Right cardiac atrium (tissue), 5 donors: ENCODE measurements around the gene SYCP2. TPM values are rescaled to one million over a fixed set of nuclear protein-coding genes. Genes with fewer than 3 reads are reported as not detected.

Experiments
- ATAC-seq, 2 donors: fragments of 200-7000 bp; cut with Tn5 transposase; one replicate each; pipeline versions ENCODE4 v1.8.0 to v1.9.1; 2020; ENCODE audit warnings: moderate library complexity in 2 of 2, mild to moderate bottlenecking in 1 of 2
- DNase-seq, 3 donors: peaks; one replicate each; pipeline ENCODE4 v3.0.0-alpha.2; 2020
- H3K27ac ChIP-seq: one replicate; pipeline ENCODE4 v1.5.1; 2013; ENCODE audit warnings: mild to moderate bottlenecking, low read length, control low read depth, moderate library complexity
- H3K27me3 ChIP-seq: one replicate; pipeline ENCODE4 v1.6.1; 2013; ENCODE audit not compliant: control insufficient read depth, insufficient read depth
- H3K4me1 ChIP-seq: one replicate; pipeline ENCODE4 v1.6.1; 2013; ENCODE audit warnings: low read length; ENCODE audit not compliant: control insufficient read depth, insufficient read depth
- H3K4me3 ChIP-seq: one replicate; pipeline ENCODE4 v1.5.1; 2013; ENCODE audit warnings: low read length, control low read depth
- H3K9me3 ChIP-seq: one replicate; pipeline ENCODE4 v1.6.1; 2013; ENCODE audit warnings: low read length; ENCODE audit not compliant: control insufficient read depth
- WGBS: extraction: QIAGEN DNeasy Blood & Tissue Kit; methylation state at CpG from one replicate; pipeline ENCODE4 v1.1.7; 2013; 5-methylcytosine and 5-hydroxymethylcytosine counted together
- intact Hi-C, 4 donors: fragments of 100-400 bp; cut with DNase I; formaldehyde crosslinking; loops; one replicate each; pipeline versions ENCODE4 v1.11.0 to v1.14.0; 2022 to 2023
- long read RNA-seq, 4 donors: library from polyadenylated mRNA; unstranded; transcript quantifications; one replicate each; pipeline ENCODE4 v2.0.0, GENCODE V29; 2020 to 2021
- polyA plus RNA-seq: library from polyadenylated mRNA; stranded (reverse); fragments of 200-250 nt; gene quantifications from one replicate; pipeline ENCODE4 v1.2.3, GENCODE V29; 2013
- total RNA-seq, 4 donors: library from RNA; stranded (reverse); fragmentation: NEBNext Ultra II Directional; extraction: Animal tissue kit (Norgen Biotek cat#: 25700); gene quantifications; one replicate each; pipeline ENCODE4 v1.2.1, GENCODE V29; 2021
- donor health status: healthy with polysubstance abuse.
- donor health status: DM: no; HTN: yes; CAD: no.
- donor health status: DM: no; HTN: no; CAD: no.
- donor health status: DM: no; HTN: yes; CAD: no; lungs with severe emphysema.
- donor health status: DM: yes; HTN: yes; CAD: no.

SYCP2 gene
- total RNA-seq (1 to 10 TPM; 1.6 to 1.8 (median 1.7) TPM), polyA plus RNA-seq (1.7 TPM)
- long read RNA-seq, donor 1, partial matches to known transcripts = 1 of 1 reads
- long read RNA-seq, donor 1, other reads (novel, unspliced or antisense) = 0 of 1 reads
- long read RNA-seq, donor 2 = 0 reads
- long read RNA-seq, donor 3, partial matches to known transcripts = 0 of 1 reads
- long read RNA-seq, donor 3, other reads (novel, unspliced or antisense) = 1 of 1 reads
- long read RNA-seq, donor 4 = 0 reads

GRCh38 chr20:59933296-59933848 is at the start of gene SYCP2:
SYCP2 (minus strand) TSS chr20:59933637; CDS start chr20:59922413, 11,224 bp downstream.
- Histone ChIP-seq H3K4me3 (peak within 1 kb of the TSS; percentile 67), H3K4me1 (no peaks in the 10 kb centered on the region), H3K9me3 (no peaks in the 10 kb centered on the region), H3K27me3 (no peaks in the 10 kb centered on the region), H3K27ac (peak within 1 kb of the TSS; percentile 75)
- intact Hi-C loops = no loop called here
- DNase-seq (peak; percentile 72 to 88 (median 85)), ATAC-seq (peak; percentile 80 to 92)
- WGBS = 22% methylated on average over 65 of the region's 65 CpGs

DNA sequence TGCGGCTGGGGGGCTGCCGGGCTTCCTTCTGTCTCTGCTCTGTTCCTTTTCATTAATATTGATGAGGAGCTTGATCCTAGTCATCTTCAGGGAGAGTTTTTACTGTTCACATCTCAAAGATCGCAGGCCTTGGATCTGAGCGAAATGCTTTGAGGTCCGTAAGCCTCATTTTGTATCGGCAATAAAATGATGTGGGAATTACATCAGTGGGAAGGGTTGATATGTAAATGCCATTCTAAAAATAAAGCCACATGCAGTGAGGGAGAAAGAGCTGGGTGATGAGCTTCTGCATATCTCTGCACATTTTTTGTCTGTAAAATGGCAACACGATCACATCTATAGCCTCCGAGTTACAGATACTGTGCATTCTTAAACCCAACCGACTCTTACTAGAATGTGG is 49.6 kb upstream of the SYCP2 start:
- intact Hi-C loops = no loop called here
- ATAC-seq = no peak
- WGBS = 69% methylated on average over 9 of the region's 9 CpGs

DNA sequence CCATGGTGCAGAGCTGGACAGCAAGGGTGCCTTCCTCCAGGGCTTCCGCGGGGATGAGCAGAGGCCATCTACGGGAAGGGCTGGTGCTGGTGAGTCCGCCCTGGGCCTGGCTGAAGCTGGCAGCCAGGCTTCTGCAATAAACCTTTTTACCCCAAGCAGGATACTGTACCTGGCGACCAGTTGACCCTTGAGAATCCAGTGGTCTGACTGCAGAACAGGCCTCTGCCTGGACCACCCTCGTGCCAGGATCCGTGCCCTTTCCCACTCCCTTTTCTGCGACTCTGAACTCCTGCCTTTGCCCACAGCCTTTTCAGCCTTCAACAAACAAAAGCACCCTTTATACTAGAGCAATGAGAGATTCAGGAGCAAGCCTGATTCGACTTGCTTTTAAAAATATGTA is 43.6 kb upstream of the SYCP2 start:
- Histone ChIP-seq H3K9me3 (no peaks in the 10 kb centered on the region), H3K4me3 (no peak overlapping the region), H3K27me3 (no peaks in the 10 kb centered on the region), H3K27ac (no peak overlapping the region), H3K4me1 (no peaks in the 10 kb centered on the region)
- DNase-seq (no peak), ATAC-seq (no peak)
- 87% methylated on average over 9 of the region's 9 CpGs for WGBS
- intact Hi-C loops = no loop called here

More for the DNA sequence above, 49.6 kb upstream of the SYCP2 start:
- Histone ChIP-seq H3K4me3 (no peak overlapping the region), H3K27me3 (no peaks in the 10 kb centered on the region), H3K27ac (no peak overlapping the region), H3K4me1 (no peaks in the 10 kb centered on the region), H3K9me3 (no peaks in the 10 kb centered on the region)
- no peak for DNase-seq

GRCh38 chr20:59976156-59976782 is 42.8 kb upstream of the SYCP2 start:
- Histone ChIP-seq H3K4me3 (no peak overlapping the region), H3K27ac (no peak overlapping the region), H3K4me1 (no peaks in the 10 kb centered on the region), H3K9me3 (no peaks in the 10 kb centered on the region), H3K27me3 (no peaks in the 10 kb centered on the region)
- intact Hi-C loops = no loop called here
- ATAC-seq = no peak
- 80% methylated on average over 6 of the region's 6 CpGs for WGBS
- no peak for DNase-seq

DNA sequence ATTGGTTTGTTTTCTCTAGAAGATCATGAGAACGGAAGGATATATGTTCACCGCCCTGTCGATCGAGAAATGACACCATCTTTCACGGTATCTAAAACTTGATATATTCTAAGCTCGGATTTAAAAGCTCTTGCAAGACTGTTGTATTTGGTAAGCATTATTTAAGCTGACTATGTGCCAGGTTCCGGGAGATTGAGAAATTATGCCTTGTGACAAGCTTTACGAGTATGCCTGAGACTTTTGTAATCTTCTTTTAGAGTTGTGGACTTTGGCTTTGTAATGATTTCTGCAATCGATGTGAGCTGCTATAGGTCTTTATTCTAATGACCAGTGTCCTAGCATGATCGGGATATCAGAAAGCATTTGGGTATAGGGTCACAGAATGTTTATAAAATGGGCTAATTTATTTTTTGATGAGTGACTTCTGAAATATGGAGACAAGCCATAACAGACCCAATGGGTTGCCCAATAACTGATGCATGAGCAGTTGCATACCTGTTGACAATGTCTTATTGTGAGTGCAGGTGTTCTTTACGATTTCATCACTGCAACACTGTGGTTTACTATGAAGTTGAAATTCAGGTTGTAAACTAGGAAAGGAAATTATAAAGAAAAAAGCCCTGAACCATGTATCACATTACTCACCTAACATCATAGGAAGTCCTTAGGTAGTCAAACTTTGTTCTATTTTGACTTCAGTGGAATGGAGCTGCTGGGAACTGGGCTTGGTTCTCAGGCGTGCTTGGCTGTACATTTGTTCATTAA is 38.8 kb upstream of the SYCP2 start:
- Histone ChIP-seq H3K27ac (no peak overlapping the region), H3K27me3 (no peaks in the 10 kb centered on the region), H3K4me1 (no peaks in the 10 kb centered on the region), H3K9me3 (no peaks in the 10 kb centered on the region), H3K4me3 (no peak overlapping the region)
- no peak for DNase-seq
- intact Hi-C loops = no loop called here
- no peak for ATAC-seq
- 81% methylated on average over 12 of the region's 12 CpGs for WGBS

DNA sequence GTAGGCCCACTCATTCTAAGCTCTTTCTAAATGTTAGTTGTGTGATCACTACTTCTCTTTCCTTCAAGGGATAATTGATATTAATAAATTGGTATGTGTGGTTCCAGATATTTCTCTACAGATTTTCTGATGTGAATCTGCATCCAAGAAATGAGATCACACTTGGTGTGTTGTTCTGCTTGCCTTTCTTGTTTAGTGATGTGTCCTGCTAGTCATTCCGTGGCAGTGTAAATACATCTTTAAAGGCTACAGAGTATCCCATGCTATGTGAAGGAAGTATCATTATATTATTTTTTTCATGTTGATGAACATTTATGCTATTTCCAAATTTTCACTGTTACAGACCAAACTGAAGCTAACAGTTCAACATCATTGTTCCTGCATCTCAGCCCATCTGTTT is 38.0 kb upstream of the SYCP2 start:
- no peaks in the 10 kb centered on the region for H3K9me3 ChIP-seq
- no peak overlapping the region for H3K27ac ChIP-seq
- no peak overlapping the region for H3K4me3 ChIP-seq
- DNase-seq (no peak), ATAC-seq (no peak)
- no peaks in the 10 kb centered on the region for H3K27me3 ChIP-seq
- H3K4me1 ChIP-seq = no peaks in the 10 kb centered on the region
- intact Hi-C loops = no loop called here
- WGBS = 92% methylated on average over 1 of the region's 1 CpG

DNA sequence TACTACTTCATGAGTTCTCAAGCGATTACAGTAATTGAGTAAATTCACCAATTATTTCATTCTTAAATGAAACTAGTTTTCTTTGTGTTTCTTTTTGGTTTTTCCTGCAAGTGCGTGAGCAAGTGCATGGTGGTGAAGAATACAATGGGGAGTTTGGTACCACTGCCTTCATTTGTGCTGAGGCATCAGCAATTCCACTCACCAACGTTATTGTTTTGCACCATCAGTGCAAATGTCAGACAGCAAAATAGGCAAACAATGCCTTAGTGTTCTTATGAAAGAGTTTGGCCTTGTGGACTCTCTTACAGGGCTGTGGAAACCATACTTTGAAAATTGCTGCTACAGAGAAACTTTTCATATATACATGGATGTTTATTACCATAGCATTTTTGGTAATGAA is 33.0 kb upstream of the SYCP2 start:
- 84% methylated on average over 3 of the region's 3 CpGs for WGBS

GRCh38 chr20:59962155-59962554 is 28.7 kb upstream of the SYCP2 start:
- no peaks in the 10 kb centered on the region for H3K4me1 ChIP-seq
- no peak for ATAC-seq
- H3K9me3 ChIP-seq = no peaks in the 10 kb centered on the region
- intact Hi-C loops = no loop called here
- H3K4me3 ChIP-seq = no peak overlapping the region
- H3K27ac ChIP-seq = no peak overlapping the region
- H3K27me3 ChIP-seq = no peaks in the 10 kb centered on the region
- 81% methylated on average over 6 of the region's 6 CpGs for WGBS
- no peak for DNase-seq

More for the DNA sequence above, 33.0 kb upstream of the SYCP2 start:
- no peak for DNase-seq
- Histone ChIP-seq H3K4me3 (no peak overlapping the region), H3K4me1 (no peaks in the 10 kb centered on the region), H3K9me3 (no peaks in the 10 kb centered on the region), H3K27ac (no peak overlapping the region), H3K27me3 (no peaks in the 10 kb centered on the region)
- intact Hi-C loops = no loop called here
- ATAC-seq = no peak

- DNase-seq (no peak), ATAC-seq (no peak)
- no peaks in the 10 kb centered on the region for H3K9me3 ChIP-seq
- 76% methylated on average over 2 of the region's 2 CpGs for WGBS
- intact Hi-C loops = no loop called here
- no peak overlapping the region for H3K27ac ChIP-seq
- no peak overlapping the region for H3K4me3 ChIP-seq
- no peaks in the 10 kb centered on the region for H3K27me3 ChIP-seq
- H3K4me1 ChIP-seq = no peaks in the 10 kb centered on the region
Observed at GRCh38 chr20:59961423-59961822, 28.0 kb upstream of the SYCP2 start.

DNA sequence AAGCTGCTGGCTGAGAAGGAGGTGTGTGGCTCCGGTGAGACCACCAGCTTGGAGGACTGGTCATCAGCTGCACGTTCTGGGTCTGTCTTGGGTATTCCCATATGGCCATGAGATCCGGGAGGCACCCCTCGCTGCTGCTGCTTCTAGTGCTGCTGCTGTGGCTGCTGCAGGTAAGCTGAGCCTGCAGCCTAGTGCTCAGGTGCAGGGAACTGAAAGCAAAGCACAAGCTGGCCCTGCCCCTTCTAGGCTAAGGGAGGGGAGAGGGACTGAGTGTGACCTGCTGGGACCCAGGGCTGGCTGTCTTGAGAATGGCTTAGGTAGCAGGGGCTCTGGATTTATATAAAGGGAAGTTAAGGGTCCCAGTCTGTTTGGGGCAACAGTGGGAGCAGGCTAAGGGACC is 25.2 kb upstream of the SYCP2 start:
- intact Hi-C loops = no loop called here
- DNase-seq (no peak), ATAC-seq (no peak)
- no peaks in the 10 kb centered on the region for H3K9me3 ChIP-seq
- H3K27ac ChIP-seq = no peak overlapping the region
- no peak overlapping the region for H3K4me3 ChIP-seq
- WGBS = 85% methylated on average over 4 of the region's 4 CpGs
- no peaks in the 10 kb centered on the region for H3K4me1 ChIP-seq
- no peaks in the 10 kb centered on the region for H3K27me3 ChIP-seq

GRCh38 chr20:59958123-59958522 is 24.7 kb upstream of the SYCP2 start, which contains the start of gene CDH26:
CDH26 (plus strand) TSS chr20:59958423; CDS start chr20:59958727, 304 bp downstream.
- intact Hi-C loops = no loop called here
- Histone ChIP-seq H3K9me3 (no peaks in the 10 kb centered on the region), H3K4me1 (no peaks in the 10 kb centered on the region), H3K27ac (no peak within 1 kb of the TSS), H3K4me3 (no peak within 1 kb of the TSS), H3K27me3 (no peaks in the 10 kb centered on the region)
- WGBS = 86% methylated on average over 5 of the region's 5 CpGs
- ATAC-seq = no peak
- no peak for DNase-seq
